H1 (cell line): ENCODE data around the gene EEF1A2.

ENCODE experiments used
- CHD1 ChIP-seq: IDR thresholded peaks from 2 replicates; pipeline ENCODE4 v1.6.1; 2012; ENCODE audit warnings: low read depth, low read length, improper control_type of control experiment
- EP300 ChIP-seq, 2 experiments: IDR thresholded peaks; 1 replicate in 1 of 2; 2 replicates in 1 of 2; pipeline ENCODE4 v1.6.1; 2011 to 2012; ENCODE audit warnings: low read depth in 2 of 2, low read length in 2 of 2, mild to moderate bottlenecking in 2 of 2, borderline replicate concordance in 1 of 2, inconsistent platforms in 1 of 2, moderate library complexity in 1 of 2
- EZH2 ChIP-seq: fragments of 200-600 bp; sonication (generic); IDR thresholded peaks from 2 replicates; pipeline ENCODE4 v1.7.1; 2012; ENCODE audit warnings: low read depth, mild to moderate bottlenecking, moderate library complexity, low read length, inconsistent platforms; ENCODE audit not compliant: severe bottlenecking
- JUN ChIP-seq: IDR thresholded peaks from 2 replicates; pipeline ENCODE4 v1.6.1; 2011; ENCODE audit warnings: low read depth, mild to moderate bottlenecking, improper control_type of control experiment, low read length
- POLR2A ChIP-seq, 2 experiments: IDR thresholded peaks; 1 replicate in 1 of 2; 2 replicates in 1 of 2; pipeline ENCODE4 v1.6.1; 2011; ENCODE audit warnings: low read depth in 2 of 2, low read length in 2 of 2, mild to moderate bottlenecking in 2 of 2; ENCODE audit errors: control extremely low read depth in 1 of 2
- SAP30 ChIP-seq: fragments of 300-600 bp; sonication (generic); IDR thresholded peaks from 2 replicates; pipeline ENCODE4 v1.7.1; 2012; ENCODE audit warnings: low read length, moderate library complexity, mild to moderate bottlenecking, inconsistent platforms; ENCODE audit not compliant: insufficient read depth, insufficient replicate concordance
- SIN3A ChIP-seq, 2 experiments: IDR thresholded peaks in 1 of 2; conservative IDR thresholded peaks in 1 of 2; 2 replicates each; pipeline ENCODE4 v1.6.1; 2011 to 2012; ENCODE audit warnings: low read length in 2 of 2, improper control_type of control experiment in 1 of 2, low read depth in 1 of 2, mild to moderate bottlenecking in 1 of 2
- YY1 ChIP-seq: IDR thresholded peaks from 2 replicates; pipeline ENCODE4 v1.6.1; 2011; ENCODE audit warnings: low read depth, mild to moderate bottlenecking, low read length
- TF ChIP-seq, protein P1 (sequence below): IDR thresholded peaks from 2 replicates; pipeline ENCODE4 v1.6.1; 2012; ENCODE audit warnings: low read length, inconsistent platforms
- TF ChIP-seq, protein P2 (sequence below), 3 experiments: IDR thresholded peaks; 1 replicate in 2 of 3; 2 replicates in 1 of 3; pipeline versions ENCODE4 v1.5.1 to v1.6.1; 2011; ENCODE audit warnings: low read length in 3 of 3, mild to moderate bottlenecking in 3 of 3, inconsistent platforms in 2 of 3, low read depth in 1 of 3, moderate library complexity in 1 of 3; ENCODE audit not compliant: insufficient read depth in 1 of 3; ENCODE audit errors: control extremely low read depth in 1 of 3

DNA sequence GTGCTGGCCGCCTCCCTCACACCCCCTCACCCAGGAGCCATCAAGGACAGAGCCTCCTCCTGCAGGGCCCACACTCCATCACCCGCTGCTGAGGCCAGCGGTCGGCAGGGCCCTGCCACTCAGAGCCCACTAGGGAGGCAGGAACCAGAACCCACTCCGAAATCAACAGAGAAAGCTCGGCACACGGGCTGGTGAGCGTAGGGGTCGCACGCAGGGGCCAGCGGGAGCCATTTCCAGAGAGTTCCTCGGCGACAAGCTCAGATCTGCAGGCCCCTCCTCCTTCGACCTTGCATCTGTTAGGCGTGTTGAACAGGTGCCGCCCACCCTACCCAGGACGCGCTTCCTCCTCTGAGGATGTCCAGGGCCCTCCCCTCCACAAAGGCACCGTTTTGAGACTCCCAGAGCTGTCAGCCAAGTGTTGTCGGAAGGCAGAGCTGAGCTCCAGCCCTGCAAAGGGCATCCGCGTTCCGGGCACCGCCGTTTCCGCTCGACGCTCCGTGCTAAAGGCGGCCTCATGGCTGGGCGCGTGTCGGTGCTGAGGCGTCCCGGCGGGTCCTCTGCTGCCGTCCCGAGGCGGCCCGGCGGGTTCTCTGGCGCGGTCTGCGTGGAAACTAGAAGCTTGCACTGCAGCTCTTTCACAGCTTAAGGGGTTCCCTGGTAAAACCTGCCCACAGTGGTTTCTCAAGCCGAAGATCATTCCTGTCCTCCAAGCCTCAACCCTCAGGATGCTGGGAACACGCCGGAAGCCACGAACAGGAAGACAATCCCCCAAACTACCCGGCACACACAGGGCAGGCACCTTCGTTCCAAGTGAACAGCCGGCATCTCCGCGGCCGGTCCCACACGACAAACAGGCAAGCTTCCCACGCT lies 33.3 kb downstream of the EEF1A2 start:
- TF ChIP-seq, protein P1, sequence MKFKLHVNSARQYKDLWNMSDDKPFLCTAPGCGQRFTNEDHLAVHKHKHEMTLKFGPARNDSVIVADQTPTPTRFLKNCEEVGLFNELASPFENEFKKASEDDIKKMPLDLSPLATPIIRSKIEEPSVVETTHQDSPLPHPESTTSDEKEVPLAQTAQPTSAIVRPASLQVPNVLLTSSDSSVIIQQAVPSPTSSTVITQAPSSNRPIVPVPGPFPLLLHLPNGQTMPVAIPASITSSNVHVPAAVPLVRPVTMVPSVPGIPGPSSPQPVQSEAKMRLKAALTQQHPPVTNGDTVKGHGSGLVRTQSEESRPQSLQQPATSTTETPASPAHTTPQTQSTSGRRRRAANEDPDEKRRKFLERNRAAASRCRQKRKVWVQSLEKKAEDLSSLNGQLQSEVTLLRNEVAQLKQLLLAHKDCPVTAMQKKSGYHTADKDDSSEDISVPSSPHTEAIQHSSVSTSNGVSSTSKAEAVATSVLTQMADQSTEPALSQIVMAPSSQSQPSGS, result no peak
- no peak for TF ChIP-seq SIN3A (conservative IDR thresholded peaks at IDR 0.05 in 1 of 2, IDR thresholded peaks at IDR 0.05 in 1 of 2; ENCODE audit: low read depth in 1 of 2, low read length in 2 of 2)
- no peak for TF ChIP-seq YY1
- no peak for TF ChIP-seq POLR2A (IDR thresholded peaks at IDR 0.05; ENCODE audit: control extremely low read depth in 1 of 2, low read depth in 2 of 2, low read length in 2 of 2)
- no peak for TF ChIP-seq EZH2
- TF ChIP-seq SAP30, result no peak
- TF ChIP-seq, protein P2, sequence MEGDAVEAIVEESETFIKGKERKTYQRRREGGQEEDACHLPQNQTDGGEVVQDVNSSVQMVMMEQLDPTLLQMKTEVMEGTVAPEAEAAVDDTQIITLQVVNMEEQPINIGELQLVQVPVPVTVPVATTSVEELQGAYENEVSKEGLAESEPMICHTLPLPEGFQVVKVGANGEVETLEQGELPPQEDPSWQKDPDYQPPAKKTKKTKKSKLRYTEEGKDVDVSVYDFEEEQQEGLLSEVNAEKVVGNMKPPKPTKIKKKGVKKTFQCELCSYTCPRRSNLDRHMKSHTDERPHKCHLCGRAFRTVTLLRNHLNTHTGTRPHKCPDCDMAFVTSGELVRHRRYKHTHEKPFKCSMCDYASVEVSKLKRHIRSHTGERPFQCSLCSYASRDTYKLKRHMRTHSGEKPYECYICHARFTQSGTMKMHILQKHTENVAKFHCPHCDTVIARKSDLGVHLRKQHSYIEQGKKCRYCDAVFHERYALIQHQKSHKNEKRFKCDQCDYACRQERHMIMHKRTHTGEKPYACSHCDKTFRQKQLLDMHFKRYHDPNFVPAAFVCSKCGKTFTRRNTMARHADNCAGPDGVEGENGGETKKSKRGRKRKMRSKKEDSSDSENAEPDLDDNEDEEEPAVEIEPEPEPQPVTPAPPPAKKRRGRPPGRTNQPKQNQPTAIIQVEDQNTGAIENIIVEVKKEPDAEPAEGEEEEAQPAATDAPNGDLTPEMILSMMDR (IDR thresholded peaks at IDR 0.05; ENCODE audit: control extremely low read depth in 1 of 3, insufficient read depth in 1 of 3, low read depth in 1 of 3, low read length in 3 of 3), result no peak
- TF ChIP-seq CHD1, result no peak
- no peak for TF ChIP-seq EP300 (IDR thresholded peaks at IDR 0.05; ENCODE audit: borderline replicate concordance in 1 of 2, low read depth in 2 of 2, low read length in 2 of 2)
- no peak for TF ChIP-seq JUN
